ENCODE results near the gene LBH. TPM values are rescaled to one million over a fixed set of nuclear protein-coding genes. Genes with fewer than 3 reads are reported as not detected.
A peak's percentile ranks its signal among the peaks of the same experiment; 100 is the strongest.

LBH gene
- polyA plus RNA-seq, 3 donors, result 0.41 to 0.76 (median 0.42) TPM

DNA sequence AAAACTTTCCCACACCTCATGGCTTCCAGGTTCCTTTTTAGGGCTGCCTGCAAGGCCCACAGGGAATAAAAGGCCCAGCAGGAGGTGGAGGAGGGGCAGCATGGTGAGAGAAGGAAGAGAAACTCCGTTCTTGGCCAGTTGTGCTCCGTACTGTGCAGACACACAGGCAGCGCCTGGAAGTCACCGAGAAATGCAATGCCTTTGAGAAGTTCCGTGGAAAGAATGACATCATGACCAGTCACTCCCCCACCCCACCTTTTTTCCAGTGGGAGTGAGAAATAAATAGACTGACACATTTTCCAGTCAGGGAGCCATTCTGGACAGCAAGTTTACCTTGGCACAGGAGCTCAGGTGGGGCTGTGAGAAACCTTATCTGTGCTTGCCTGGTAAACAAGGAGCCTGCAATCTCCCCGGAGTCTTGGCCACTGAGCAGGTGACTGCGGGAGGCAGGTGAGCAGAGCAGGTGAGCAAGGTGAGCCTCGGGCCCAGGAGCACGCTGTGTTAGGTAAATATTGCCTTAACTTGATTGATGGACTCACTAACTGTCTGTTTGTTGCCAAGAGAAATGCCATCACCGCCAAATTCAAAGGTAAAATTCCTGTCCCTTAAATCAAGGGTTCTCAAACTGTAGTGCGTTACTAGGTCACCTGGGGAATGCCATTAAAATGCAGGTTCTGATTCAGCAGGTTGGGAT lies 13.5 kb upstream of the LBH start:
- Mint-ChIP-seq H3K4me1 (peaks cover 12% of the 10 kb centered on the region), H3K27ac (no peak overlapping the region), H3K4me3 (no peak overlapping the region), H3K36me3 (no peaks in the 10 kb centered on the region), H3K9me3 (no peaks in the 10 kb centered on the region), H3K27me3 (ENCODE audit: low read depth in 3 of 3) (peaks cover under 1 to 11% (median 4%) of the 10 kb centered on the region in 3 donors)
- no peak for TF ChIP-seq CTCF (IDR thresholded peaks at IDR 0.05)
- Histone ChIP-seq H4K20me1 (ENCODE audit: insufficient read depth, low read length) (no peaks in the 10 kb centered on the region), H3K27ac (ENCODE audit: low read depth in 1 of 2, low read length in 2 of 2) (no peak overlapping the region), H3K4me1 (ENCODE audit: control insufficient read depth in 1 of 2, insufficient read depth in 2 of 2, low read length in 2 of 2) (no peaks in the 10 kb centered on the region), H3K4me2 (replicated peaks; ENCODE audit: extremely low read depth, low read length, poor library complexity, severe bottlenecking) (no peak overlapping the region), H3K9ac (ENCODE audit: insufficient read depth, low read length, poor library complexity, severe bottlenecking) (no peak overlapping the region), H3K36me3 (replicated peaks in 1 of 2; ENCODE audit: control insufficient read depth in 1 of 2, insufficient read depth in 2 of 2, low read length in 2 of 2) (no peaks in the 10 kb centered on the region), H3K9me3 (replicated peaks in 1 of 2; ENCODE audit: control insufficient read depth in 1 of 2, insufficient read depth in 1 of 2, low read length in 2 of 2) (no peaks in the 10 kb centered on the region), H3K4me3 (replicated peaks in 1 of 3; ENCODE audit: low read depth in 2 of 3, low read length in 3 of 3) (no peak overlapping the region), H3K79me2 (ENCODE audit: insufficient read depth, low read length) (no peaks in the 10 kb centered on the region), H2AFZ (ENCODE audit: insufficient read depth, low read depth, low read length, poor library complexity, severe bottlenecking) (peak overlapping the region; percentile 38), H3K27me3 (ENCODE audit: control insufficient read depth in 2 of 2, insufficient read depth in 2 of 2, low read length in 2 of 2) (no peaks in the 10 kb centered on the region)
- 94% methylated on average over 6 of the region's 11 CpGs for WGBS (ENCODE audit: insufficient coverage)
- no peak for DNase-seq
- intact Hi-C loops (cut with micrococcal nuclease), result no loop called here

- no peak overlapping the region for H3K27ac ChIP-seq (ENCODE audit: low read depth in 1 of 2, low read length in 2 of 2)
- no peak overlapping the region for H3K4me3 ChIP-seq (replicated peaks in 1 of 3; ENCODE audit: low read depth in 2 of 3, low read length in 3 of 3)
- Mint-ChIP-seq H3K9me3 (no peaks in the 10 kb centered on the region), H3K4me3 (no peak overlapping the region), H3K27ac (no peak overlapping the region), H3K36me3 (no peaks in the 10 kb centered on the region), H3K27me3 (ENCODE audit: low read depth in 3 of 3) (peaks cover 0 to 11% (median 4%) of the 10 kb centered on the region in 3 donors), H3K4me1 (peaks cover 18% of the 10 kb centered on the region)
- 96% methylated on average over 2 of the region's 6 CpGs for WGBS (ENCODE audit: insufficient coverage)
- H2AFZ ChIP-seq (ENCODE audit: insufficient read depth, low read depth, low read length, poor library complexity, severe bottlenecking), result no peak overlapping the region
- no peaks in the 10 kb centered on the region for H3K36me3 ChIP-seq (replicated peaks in 1 of 2; ENCODE audit: control insufficient read depth in 1 of 2, insufficient read depth in 2 of 2, low read length in 2 of 2)
- DNase-seq, result no peak
- H3K79me2 ChIP-seq (ENCODE audit: insufficient read depth, low read length), result no peaks in the 10 kb centered on the region
- H3K9ac ChIP-seq (ENCODE audit: insufficient read depth, low read length, poor library complexity, severe bottlenecking), result no peak overlapping the region
- TF ChIP-seq CTCF (IDR thresholded peaks at IDR 0.05), result no peak
- no peak overlapping the region for H3K4me2 ChIP-seq (replicated peaks; ENCODE audit: extremely low read depth, low read length, poor library complexity, severe bottlenecking)
- H3K4me1 ChIP-seq (ENCODE audit: control insufficient read depth in 1 of 2, insufficient read depth in 2 of 2, low read length in 2 of 2), result peaks cover 3% of the 10 kb centered on the region in 2 donors
- no peaks in the 10 kb centered on the region for H4K20me1 ChIP-seq (ENCODE audit: insufficient read depth, low read length)
- intact Hi-C loops (cut with micrococcal nuclease), result no loop called here
- no peaks in the 10 kb centered on the region for H3K27me3 ChIP-seq (ENCODE audit: control insufficient read depth in 2 of 2, insufficient read depth in 2 of 2, low read length in 2 of 2)
- H3K9me3 ChIP-seq (replicated peaks in 1 of 2; ENCODE audit: control insufficient read depth in 1 of 2, insufficient read depth in 1 of 2, low read length in 2 of 2), result no peaks in the 10 kb centered on the region
Observed at GRCh38 chr2:30218338-30218713, 13.0 kb upstream of the LBH start.

Data from CD14-positive monocyte (primary cell).